ENCODE results near the gene SSNA1.

SSNA1 gene

DNA sequence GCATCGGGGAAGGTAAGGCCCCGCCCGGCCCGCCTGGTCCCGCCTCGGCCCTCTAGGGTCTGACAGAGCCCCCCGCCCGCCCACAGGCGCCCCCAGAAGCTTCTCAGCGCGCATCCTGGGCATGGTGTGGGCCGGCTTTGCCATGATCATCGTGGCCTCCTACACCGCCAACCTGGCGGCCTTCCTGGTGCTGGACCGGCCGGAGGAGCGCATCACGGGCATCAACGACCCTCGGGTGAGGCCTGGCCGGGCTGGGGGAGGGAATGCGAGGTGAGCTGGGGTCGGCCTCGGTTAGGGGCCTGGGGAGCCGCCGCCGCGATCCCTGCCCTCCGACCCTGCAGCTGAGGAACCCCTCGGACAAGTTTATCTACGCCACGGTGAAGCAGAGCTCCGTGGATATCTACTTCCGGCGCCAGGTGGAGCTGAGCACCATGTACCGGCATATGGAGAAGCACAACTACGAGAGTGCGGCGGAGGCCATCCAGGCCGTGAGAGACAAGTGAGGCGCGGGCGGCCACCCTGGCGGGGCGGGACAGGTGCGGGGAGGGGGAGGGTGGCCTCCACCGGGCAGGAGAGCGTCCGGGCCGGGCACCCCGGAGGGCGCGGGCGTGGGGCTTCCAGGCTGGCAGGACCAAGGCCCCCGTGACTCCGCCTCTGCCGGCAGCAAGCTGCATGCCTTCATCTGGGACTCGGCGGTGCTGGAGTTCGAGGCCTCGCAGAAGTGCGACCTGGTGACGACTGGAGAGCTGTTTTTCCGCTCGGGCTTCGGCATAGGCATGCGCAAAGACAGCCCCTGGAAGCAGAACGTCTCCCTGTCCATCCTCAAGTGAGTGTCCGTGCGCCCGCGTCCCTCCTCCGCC lies 25.7 kb upstream of the SSNA1 start:
- TF ChIP-seq, protein P1, sequence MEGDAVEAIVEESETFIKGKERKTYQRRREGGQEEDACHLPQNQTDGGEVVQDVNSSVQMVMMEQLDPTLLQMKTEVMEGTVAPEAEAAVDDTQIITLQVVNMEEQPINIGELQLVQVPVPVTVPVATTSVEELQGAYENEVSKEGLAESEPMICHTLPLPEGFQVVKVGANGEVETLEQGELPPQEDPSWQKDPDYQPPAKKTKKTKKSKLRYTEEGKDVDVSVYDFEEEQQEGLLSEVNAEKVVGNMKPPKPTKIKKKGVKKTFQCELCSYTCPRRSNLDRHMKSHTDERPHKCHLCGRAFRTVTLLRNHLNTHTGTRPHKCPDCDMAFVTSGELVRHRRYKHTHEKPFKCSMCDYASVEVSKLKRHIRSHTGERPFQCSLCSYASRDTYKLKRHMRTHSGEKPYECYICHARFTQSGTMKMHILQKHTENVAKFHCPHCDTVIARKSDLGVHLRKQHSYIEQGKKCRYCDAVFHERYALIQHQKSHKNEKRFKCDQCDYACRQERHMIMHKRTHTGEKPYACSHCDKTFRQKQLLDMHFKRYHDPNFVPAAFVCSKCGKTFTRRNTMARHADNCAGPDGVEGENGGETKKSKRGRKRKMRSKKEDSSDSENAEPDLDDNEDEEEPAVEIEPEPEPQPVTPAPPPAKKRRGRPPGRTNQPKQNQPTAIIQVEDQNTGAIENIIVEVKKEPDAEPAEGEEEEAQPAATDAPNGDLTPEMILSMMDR (IDR thresholded peaks at IDR 0.05), result no peak

DNA sequence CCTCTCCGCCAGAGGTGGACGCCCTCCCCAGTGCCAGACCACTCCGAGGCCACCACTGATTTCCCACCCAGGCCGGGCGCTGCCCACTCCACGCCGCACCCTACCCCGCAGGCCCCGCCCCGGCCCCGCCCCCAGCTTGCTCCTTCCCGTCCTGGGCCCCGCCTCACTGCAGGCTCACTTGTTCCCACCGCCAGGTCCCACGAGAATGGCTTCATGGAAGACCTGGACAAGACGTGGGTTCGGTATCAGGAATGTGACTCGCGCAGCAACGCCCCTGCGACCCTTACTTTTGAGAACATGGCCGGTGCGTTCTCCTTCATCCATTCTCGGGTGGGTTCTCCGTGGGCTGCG lies 25.1 kb upstream of the SSNA1 start:
- TF ChIP-seq, protein P1 (IDR thresholded peaks at IDR 0.05), result no peak

DNA sequence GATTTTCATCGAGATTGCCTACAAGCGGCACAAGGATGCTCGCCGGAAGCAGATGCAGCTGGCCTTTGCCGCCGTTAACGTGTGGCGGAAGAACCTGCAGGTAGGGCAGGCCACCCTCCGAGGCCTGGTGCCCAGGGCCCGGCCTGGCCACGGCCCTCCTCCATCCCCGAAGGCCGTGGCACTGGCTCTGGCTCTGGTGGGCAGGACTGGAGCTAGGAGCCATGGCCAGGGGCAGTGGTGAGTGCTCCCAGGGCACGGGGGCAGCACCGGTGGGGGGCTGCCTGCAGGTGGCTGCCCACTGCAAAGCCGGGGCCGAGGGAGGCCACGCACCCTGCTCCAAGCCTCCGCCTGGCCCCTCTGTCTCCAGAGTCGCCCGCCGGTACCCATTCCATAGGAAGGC lies 24.7 kb upstream of the SSNA1 start:
- TF ChIP-seq, protein P1 (IDR thresholded peaks at IDR 0.05), result no peak

GRCh38 chr9:137164370-137165249 lies 23.9 kb upstream of the SSNA1 start:
- TF ChIP-seq, protein P1 (IDR thresholded peaks at IDR 0.05), result no peak

DNA sequence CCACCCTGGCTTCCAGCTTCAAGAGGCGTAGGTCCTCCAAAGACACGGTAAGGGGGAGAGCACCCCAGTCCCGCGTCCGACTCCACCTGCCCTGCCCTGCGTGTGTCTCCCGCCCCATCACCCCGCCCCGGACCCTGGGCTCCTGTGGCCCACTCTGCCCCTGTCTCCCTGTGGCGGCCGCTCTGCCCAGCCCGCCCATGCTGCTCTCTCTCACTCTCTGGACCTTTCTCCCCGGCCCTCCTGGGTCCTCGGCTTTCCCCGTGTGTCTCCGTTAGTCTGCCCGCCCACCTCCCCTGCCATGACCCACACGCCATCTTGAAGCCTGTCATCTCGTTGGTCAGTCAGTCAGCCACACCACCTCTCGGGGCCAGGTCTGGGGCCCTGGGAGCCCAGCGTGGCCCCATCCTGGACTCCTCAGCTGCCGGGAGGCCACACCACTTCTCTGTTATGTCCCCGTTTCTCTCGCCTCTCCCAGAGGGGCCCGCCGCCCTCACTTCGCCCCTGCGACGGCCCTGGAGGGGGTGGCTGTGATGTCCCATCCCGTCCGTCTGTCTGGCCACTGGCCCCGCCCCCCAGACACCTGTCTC lies 23.1 kb upstream of the SSNA1 start:
- TF ChIP-seq, protein P1 (IDR thresholded peaks at IDR 0.05), result no peak

- TF ChIP-seq, protein P1 (IDR thresholded peaks at IDR 0.05), result no peak
Measured at GRCh38 chr9:137166380-137167229, 21.9 kb upstream of the SSNA1 start.

DNA sequence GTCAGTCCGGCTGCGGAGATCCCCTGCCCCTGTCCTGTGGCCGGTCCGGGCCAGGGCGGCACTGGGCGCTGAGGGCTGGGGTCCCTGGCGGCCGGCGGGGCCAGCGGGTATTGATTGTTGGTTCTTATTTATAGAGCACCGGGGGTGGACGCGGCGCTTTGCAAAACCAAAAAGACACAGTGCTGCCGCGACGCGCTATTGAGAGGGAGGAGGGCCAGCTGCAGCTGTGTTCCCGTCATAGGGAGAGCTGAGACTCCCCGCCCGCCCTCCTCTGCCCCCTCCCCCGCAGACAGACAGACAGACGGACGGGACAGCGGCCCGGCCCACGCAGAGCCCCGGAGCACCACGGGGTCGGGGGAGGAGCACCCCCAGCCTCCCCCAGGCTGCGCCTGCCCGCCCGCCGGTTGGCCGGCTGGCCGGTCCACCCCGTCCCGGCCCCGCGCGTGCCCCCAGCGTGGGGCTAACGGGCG lies 21.2 kb upstream of the SSNA1 start:
- TF ChIP-seq, protein P1 (IDR thresholded peaks at IDR 0.05), result no peak
